ENCODE measurements around the gene ANTXRL.
A peak's percentile ranks its signal among the peaks of the same experiment; 100 is the strongest.
"Not testable (repeated sequence)": the region's sequence is repeated elsewhere in the genome, so short reads cannot be mapped to it uniquely, and the experiment has no call there.

The ANTXRL gene

DNA sequence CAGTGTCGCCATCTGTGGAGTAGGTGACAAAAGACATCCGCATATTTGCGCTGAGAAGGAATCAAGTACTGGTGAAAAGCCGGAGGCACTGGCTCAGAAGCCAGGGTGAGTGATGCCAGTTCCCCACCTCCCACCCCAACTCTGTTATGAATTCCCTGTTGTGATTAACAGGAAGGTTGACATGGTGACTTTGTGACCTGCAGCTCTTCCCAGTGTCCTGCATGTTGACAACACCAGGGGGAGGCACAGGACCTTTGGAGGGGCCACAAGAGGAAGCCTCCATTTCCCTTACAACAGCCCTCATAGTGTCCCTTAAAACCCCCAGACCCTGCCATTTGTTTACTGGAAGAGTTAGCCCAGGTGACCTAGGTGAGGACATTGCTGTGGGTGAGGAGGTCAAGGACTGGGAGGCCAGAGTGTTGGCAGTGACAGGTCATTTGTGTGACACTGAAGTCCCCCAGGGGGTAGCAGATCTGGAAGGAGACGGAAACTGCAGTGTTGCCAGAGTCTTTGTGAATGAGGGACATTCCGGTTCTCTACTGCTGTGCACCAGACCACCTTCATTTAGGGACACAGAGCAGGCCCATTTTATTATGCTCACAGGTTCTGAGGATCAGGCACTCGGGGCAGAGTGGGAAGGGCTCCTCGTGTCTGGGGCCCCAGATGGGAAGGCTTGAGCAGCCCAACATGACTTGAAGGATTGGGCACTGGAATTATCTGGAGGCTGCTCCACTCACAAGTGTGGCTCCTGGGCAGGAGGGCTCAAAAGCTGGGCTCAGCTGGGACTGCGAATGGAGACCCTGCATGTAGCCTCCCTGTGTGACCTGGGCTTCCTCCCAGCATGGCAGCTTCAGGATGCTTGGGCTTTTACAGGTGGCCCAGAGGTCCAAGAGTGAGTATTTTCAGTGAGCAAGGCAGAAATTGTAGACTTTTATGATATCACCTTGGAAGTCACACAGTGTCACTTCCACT, 13.0 kb upstream of the ANTXRL start:
- no peak for DNase-seq (ENCODE audit: low read depth)

DNA sequence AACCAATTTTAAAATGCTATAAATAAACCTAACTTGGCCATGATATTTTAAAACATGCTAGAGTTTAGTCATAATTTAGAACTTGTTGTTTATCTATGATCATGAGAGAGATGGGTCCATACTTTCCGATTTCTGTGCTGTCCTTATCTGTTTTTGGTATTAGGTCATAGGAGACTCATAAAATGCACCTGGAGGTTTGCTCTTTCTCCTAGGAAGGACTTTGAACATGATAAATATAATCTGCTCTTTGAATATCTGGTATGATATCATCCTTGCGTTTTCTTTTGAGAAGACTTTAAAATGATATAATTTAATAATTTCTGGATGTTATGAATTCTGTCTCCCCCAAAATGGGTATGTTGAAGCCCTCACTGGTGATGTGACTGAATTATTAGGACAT, 9.0 kb upstream of the ANTXRL start:
- no peak for DNase-seq (ENCODE audit: low read depth)

DNA sequence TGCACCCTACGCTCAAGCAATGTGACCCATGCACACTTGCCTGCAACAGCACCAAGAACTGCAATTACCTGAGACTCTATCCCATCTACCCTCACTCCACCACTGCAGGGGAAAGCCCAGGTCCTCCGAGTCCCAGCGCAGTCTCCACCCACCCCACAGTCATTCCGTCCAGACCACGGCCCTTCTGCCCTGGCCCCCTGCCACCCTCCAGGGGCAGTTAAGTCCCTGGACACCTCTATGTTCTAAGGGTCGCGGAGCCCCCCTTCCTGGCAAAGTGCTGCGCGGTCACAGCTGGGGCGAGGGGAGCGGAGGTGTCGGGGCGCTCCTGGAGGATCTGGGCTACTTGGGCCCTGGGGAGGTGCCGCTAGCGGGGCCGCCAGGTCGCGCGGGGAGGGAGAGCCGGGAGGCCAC, 4.4 kb upstream of the ANTXRL start:
- not testable (repeated sequence) for DNase-seq (ENCODE audit: low read depth)

DNA sequence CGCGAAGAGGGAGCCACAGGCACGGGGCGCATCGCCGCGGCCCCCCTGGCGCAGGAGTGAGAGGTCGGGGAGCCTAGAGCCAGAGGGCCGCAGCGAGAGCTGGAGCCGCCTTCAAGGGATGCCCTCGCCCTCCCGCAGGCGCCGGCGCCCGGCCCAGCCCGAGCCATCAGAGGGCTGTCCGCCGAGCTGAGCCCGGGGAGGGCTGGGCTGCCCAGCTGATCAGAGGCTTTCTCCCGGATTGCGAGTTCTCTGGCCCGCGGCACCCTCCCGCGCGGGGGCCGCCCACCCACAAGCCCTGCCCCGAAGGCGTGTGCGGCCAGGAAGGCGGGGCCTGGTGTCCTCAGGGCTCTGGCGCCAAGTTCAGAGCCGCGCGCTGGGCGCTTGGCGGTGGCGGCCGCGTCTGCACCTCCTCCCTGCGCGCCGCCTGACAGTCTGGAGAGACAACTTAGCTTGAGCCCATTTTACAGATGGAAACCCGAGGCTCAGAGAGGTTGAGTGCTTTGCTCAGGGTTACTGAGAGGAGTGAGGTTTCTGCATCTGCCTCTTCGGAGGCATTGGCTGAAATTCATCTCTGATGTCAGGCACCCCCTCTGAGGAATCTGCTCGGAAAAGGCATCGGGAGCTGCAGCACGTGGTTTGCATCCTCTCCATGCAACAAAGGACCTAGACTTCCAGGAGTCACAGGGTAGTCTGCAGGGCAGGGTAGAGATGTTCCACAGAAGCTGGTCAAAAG, 3.8 kb upstream of the ANTXRL start:
- peak; percentile 83 for DNase-seq (ENCODE audit: low read depth)

DNA sequence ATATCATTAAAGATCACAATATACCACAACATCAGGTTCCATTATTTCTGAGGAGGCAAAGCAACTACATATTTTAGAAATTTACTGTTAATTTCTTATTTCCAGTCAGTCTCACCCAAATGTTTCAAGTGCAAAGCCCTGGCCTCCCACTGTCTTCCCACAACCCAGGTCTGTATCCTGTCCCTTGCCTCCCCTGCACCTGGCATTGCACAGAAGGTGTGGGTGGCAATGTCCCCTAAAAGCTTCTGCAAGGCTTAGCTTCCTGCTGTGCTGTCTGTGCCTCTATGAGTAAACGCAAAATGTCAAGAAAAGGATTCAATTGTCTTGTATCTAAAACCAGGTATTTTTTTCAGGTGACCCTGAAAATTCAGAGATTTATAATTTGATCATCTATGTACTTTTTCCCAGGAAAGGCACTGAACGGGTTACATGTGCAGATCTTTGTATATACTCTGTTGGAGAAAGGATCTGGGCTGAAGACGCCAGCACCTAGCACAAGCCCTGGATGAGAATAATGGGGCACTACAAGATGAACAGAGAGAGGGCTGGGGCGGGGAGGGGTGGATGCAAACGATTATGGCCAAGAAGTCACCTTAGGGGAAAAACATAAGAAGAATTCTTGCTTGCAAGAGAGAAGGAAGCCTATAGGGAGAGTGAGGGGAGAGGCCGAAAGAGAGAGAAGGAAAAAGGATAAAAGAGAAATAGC, 3.1 kb upstream of the ANTXRL start:
- DNase-seq (ENCODE audit: low read depth), result no peak

DNA sequence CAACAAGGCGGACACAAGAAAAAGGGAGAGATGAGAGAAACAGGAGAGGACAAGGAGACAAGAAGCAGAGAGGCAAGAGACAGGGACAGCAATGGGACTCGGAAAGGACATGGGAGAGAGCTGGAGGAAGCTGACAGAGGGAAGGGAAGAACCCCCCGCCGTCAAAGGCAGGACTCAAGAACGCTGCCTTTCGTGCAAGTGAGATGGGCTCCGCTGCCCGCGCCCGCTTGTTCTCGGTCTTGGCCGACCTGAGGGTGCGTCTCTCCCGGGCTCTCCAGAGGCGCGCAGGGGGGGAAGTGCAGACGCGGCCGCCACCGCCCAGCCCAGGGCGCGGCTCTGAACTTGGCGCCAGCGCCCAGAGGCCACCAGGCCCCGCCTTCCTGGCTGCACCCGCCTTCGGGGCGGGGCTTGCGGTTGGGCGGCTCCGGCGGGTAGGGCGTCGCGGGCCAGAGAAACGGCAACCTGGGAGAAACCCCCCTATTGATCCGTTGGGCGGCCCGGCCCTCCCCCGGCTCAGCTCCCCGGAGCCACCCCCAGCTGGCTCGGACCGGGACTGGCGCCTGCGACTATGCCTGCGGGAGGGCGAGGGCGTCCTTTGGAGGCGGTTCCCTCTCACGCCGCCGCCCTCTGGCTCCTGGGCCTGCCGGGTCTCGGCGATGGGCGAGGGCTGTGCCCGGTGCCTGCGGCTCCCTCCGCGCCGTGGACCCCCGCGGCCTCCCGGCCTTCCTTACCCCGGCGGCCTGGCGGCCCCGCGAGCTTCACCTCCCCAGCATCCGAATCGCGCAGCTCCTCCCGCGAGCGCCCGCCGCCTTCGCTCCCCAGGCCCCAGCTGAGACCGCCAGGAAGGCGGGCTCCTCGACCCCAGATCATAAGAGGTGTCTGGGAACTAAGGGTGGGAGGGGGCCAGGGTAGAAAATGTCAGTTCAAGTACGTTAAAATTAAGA, 2.2 kb upstream of the ANTXRL start:
- DNase-seq (ENCODE audit: low read depth), result peak; percentile 59

DNA sequence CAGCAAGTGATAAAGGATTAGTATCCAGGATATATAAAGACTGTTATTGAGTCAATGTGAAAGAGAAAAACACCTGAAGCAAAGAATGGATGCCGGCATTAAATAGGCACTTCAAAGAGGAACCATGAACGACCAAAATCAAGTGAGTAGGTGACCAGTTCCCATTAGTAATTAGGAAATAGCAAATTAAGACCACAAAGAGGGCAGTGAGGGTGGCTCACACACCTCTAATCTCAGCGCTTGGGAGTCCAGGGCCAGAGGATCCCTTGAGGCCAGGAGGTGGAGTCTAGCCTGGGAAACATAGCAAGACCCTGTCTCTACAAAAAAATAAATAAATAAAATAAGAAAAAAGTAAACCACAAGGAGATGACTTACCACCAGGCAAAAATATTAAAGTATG, 1.5 kb upstream of the ANTXRL start:
- DNase-seq (ENCODE audit: low read depth), result no peak

DNA sequence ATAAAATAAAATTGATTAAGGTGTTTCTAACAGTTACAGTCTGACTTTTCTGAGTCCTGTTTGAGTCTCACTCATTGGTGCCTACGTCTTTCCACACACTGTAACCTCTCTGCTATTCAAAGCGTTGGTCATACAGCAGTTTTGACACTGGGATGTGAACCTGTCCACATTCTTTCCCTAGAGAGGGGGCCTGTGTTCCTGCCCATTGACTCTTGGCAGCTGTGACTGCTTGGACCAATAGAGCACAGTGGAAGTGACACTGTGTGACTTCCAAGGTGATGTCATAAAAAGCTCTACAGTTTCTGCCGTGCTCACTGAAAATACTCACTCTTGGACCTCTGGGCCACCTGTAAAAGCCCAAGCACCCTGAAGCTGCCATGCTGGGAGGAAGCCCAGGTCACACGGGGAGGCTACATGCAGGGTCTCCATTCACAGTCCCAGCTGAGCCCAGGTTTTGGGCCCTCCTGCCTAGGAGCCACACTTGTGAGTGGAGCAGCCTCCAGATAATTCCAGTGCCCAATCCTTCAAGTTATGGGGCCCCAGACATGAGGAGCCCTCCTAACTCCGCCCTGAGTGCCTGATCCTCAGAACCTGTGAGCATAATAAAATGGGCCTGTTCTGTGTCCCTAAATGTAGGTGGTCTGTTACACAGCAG, 704 bp upstream of the ANTXRL start:
- no peak for DNase-seq (ENCODE audit: low read depth)

DNA sequence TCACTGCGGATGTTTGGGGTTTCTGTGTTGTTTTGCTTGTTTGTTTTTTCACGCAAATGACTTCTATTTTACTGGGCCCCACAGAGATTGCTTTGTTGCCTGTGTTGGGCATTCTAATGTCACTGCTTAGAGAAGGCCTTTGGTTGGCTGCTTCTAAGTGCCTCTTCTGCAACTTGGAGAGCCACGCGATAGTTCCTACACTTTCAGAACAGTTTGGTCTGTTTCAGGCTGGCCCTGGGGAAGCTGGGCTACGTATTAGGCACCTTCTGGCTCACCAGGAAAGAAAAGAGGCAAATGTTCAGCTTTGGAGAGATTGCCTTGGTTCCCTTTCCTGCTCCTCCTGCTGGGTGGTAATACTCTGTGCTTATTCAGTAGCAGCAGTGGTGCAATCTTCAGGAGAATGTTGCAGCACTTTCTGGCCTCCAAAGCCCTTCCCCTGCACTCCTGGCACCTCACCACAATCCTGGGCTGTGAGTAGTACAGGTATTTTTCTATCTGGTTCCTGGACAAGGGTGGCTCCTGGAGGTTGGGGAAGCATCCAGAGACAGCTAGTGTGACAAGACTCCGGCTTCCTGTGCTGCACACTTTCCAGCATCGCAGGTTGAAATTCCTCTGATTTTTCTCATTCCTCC, 1.2 kb downstream of the ANTXRL start:
- DNase-seq (ENCODE audit: low read depth), result peak; percentile 23

DNA sequence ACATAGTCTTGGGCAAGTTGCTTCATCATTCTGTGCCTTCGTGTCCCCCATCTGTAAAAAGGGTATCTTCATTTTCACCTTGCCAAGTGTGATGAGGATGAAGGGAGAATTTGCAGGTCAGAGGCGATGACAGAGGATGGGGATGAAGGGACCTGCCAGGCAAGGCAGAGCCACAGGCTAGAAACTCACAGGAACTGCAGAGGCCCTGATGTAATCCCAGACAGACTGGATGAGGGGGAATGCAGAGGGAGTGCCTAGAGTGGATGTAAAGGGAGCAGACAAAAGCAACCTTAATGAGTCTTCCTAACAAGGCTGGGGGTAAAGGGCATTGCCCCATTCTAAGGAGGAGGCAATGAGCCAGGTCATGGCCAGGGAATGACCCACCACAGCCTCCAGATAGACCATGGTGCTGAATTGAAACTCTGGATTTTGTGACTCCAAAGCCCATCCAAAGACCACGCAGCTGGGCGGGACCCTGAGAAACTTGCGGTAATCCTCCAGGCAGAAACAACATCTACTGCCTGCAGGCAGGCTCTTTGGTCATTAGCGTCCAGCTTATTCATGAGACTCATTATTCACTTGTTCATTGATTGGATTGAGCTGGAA, 1.9 kb downstream of the ANTXRL start:
- DNase-seq (ENCODE audit: low read depth), result no peak

DNA sequence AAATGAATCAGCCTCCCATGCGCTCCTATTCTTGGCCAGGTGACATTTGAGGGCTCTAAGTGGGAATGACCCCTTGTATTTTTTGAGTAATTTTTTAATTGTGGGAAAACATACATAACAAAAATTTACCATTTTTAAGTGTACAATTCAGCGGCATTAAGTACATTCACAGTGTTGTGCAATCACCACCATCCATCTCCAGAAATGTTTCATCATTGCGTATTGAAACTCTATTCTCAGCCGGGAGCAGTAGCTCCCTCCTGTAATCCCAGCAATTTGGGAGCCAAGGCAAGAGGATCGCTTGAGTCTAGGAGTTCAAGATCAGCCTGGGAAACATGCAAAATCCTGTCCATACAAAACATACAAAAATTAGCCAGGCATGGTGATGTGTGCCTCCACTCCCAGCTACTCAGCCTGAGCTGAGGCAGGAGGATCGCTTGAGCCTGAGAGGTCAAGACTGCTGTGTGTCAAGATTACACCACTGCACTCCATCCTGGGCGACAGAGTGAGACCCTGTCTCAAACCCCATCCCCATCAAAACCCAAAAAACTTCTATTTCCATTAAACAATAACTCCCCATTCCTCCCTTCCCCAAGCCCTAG, 2.5 kb downstream of the ANTXRL start:
- peak; percentile 34 for DNase-seq (ENCODE audit: low read depth)

DNA sequence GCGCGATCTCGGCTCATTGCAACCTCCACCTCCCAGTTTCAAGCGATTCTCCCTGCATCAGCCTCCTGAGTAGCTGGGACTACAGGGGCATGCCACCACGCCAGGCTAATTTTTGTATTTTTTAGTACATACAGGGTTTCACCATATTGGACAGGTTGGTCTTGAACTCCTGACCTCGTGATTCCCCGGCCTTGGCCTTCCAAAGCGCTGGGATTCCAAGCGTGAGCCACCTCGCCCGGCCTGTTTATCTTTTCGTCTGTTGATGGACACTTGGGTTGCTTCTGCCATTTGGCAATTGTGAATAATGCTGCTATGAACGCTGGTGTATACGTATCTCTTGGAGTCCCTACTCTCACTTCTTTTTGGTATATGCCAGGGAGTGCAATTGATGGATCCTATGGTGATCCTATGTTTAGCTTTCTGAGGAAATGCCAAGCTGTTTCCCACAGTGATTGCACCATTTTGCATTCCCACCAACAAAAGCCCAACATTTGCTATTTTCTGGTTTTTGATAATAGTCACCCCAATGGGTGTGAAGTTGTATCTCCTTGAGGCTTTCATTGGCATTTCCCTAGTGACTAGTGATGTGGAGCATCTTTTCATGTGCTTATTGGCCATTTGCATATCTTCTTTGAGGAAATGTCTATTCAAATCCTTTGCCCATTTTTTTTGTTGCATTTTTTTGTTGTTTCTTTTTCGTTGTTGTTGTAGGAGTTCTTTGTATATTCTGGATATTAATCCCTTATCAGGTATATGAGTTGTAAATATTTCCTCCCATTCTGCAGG, 3.5 kb downstream of the ANTXRL start:
- peak; percentile 11 for DNase-seq (ENCODE audit: low read depth)

DNA sequence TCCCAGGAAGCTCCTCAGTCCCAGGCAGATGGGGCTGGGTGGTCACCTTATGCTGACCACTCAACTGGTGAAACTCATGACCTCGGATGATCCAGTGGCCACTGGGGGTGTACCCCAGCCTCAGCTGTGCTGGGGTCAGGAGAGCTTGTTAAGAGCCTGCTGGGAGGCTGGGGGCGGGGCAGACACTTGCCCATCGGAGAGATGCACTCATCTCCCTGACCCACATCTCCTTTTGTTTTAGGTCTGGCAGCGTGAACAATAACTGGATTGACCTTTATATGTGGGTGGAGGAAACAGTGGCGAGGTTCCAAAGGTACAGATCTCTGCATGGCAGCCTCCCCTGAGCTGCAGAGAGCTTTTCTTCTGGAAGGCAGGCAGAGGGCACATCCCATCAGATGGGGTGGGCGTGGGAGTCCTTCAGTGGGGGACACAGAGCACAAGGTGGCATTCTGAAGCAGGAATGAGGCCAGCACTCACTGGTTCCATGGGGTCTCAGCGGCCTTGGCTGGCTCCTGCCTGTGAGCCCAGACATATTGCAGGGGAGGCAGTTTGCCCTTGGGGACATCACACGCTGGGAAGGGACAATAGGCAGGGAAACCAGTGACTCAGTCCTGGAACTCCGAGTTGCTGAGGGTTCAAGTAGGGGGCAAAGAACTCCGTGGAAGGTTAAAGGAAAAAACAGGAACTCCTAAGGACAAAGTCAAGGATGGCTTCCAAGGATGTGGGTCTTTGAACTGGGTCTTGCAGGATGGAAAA, 5.2 kb downstream of the ANTXRL start:
- DNase-seq (ENCODE audit: low read depth), result no peak

DNA sequence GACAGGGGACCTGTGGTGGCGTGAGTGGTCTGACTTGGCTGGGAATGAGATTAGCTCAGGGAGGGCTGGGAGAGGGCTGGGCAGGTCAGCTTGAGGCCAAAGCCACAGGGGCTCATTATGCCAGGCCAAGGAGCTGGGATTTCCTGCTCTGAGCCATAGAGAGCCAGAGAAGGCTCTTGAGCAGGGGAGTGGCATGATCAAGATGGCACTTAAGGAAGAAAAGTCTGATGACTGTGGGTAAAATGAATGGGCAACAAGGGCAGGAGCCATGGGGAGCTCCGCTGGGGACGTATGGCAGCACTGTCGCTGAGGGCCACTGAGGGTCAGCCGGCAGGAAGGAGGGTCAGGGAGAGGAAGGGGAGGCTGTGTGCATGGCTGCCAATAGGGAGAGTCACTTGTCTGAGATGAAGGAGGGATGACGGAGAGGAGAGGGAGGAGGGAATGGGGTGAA, 5.8 kb downstream of the ANTXRL start:
- DNase-seq (ENCODE audit: low read depth), result no peak

DNA sequence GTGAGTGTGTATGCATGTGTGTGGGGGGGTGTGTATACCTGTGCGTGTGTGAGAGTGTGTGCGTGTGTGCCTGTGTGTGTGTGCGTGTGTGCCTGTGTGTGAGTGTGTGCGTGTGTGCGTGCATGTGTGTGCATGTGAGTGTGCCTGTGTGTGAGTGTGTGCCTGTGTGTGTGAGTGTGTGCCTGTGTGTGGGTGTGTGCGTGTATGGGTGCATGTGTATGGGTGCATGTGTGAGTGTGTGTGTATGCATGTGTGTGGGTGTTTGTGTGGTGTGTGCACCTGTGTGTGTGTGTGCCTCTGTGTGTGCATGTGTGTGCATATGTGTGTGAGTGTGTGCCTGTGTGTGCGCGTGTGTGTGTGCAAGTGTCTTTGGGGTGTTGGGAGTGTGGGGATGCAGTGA, 6.4 kb downstream of the ANTXRL start:
- no peak for DNase-seq (ENCODE audit: low read depth)

DNA sequence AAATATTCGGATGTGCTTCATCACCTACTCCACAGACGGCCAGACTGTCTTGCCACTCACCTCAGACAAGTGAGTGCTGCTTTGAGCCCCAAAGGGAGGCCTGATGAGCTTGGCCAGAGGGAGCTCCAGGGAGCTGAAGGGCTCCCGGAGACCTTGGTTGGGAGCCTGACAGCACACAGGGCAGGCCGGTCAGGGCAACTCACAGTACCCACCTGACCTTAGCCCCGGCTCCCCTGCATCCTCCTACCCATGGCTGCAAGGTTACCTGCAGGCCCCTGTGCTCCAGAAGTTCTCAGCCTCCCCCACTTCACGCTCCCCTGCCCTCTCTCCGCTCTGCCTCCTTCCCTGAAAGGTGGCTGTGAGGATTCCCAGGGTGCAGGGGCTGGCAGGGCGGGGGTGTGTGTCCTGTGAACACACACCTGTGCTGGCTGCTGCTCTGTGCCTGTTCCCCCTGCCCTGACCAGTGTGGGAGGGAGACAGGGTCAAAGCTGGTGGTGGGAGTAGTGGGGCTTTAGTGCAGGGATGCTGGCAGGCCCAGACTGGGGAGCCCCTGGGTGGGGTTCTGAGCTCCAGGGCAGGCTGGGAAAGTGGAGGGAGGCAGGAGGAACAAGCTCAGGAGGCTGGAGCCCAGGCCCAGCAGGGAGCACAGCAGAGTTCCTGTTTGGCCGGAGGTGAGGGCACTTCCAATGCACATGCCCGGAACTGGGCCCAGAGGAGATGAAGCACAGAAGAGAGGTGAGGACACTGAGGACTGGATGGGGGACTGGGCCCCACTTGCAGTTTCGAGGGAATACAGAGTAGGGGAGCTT, 7.2 kb downstream of the ANTXRL start:
- DNase-seq (ENCODE audit: low read depth), result no peak

DNA sequence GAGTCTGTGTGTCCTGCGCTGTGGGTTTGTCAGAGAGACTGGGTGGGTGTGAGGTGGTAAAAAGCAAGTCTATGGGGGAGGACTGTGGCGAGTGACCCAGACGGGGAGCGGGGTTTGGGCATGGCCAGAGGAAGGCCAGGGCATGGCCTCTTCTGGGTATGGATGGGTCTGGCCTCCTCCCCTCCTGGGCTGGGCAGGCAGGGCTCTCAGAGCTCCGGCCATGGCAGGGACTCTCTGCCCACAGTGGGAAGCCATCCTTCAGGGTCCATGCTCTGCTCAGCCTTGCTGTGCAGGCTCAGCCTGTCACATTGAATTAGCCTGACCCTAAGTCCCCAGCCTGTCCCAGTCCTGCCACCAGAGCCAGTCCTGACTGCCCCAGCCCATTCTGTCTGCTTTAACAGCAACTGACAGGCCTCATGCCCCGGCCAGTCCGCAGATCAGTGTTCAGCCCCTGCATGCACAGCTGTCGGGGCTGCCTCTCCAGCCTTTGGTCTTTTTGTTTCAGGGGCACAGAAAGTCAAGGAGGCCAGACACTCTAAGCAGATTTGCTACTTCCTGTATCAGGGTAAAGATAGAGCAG, 7.9 kb downstream of the ANTXRL start:
- no peak for DNase-seq (ENCODE audit: low read depth)

Measured in iris pigment epithelial cell (primary cell).